ENCODE results near the gene XYLT1.

XYLT1 gene

DNA sequence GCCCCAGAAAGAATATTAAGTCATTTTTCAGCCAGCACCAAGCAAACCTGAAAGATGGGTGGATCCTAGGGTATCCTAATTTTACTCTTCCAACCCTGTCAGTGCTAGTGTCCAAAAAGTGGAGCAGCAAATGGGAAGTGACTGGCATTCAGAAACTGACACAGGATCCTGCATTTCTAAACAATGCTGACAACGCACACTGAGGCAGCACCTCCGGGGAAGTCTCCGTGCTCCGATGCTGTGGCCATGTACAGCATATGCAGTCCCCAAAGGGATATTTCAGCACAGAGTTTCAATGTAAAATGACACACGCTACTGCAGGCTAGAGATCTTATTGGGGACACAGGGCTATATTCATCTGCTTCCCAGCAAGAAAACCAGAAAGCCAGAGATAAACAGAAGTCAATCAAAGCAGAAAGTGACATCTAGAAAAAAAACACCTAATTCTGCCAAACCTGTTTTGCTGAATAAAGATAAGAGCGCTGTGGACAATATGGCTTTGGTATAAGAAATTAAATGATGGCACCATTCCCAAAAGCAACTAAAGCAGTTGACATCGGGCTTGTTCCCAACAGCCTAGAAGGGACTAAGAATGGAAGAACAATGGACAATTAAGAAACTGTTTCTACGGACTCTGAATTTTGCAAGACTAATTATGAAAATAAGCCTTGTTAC lies 17.3 kb downstream of the XYLT1 start:
- Histone ChIP-seq H3K4me1 (ENCODE audit: control insufficient read depth, low read depth, low read length) (peaks cover 5% of the 10 kb centered on the region), H3K36me3 (ENCODE audit: control insufficient read depth, low read depth, low read length) (no peaks in the 10 kb centered on the region), H3K27ac (ENCODE audit: low read length) (no peak overlapping the region), H3K27me3 (ENCODE audit: control insufficient read depth, insufficient read depth, low read length) (no peaks in the 10 kb centered on the region), H3K9me3 (ENCODE audit: control insufficient read depth, low read depth, low read length) (no peaks in the 10 kb centered on the region), H3K4me3 (ENCODE audit: low read length) (no peak overlapping the region), H3K9ac (ENCODE audit: low read length) (no peak overlapping the region)

DNA sequence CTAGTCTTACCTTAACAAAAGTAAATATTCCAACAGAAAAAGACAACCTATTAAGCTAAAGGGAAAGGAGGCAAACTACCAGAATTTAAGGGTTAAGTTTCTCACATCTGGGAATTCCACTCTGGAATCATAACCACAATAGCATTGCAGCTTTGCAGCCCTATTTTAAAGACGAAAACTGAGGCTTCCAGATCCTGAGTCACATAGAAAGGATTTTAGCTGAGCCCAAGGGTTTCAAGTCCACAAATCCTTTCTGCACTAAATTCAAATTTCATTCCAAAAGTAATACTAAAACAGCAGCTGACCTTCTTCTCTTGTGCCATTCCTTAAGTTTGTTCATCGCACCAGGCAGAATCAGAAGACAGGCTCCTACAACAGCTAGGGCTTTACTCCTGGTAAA lies 17.8 kb downstream of the XYLT1 start:
- peaks cover 5% of the 10 kb centered on the region for H3K4me1 ChIP-seq (ENCODE audit: control insufficient read depth, low read depth, low read length)
- no peaks in the 10 kb centered on the region for H3K36me3 ChIP-seq (ENCODE audit: control insufficient read depth, low read depth, low read length)

DNA sequence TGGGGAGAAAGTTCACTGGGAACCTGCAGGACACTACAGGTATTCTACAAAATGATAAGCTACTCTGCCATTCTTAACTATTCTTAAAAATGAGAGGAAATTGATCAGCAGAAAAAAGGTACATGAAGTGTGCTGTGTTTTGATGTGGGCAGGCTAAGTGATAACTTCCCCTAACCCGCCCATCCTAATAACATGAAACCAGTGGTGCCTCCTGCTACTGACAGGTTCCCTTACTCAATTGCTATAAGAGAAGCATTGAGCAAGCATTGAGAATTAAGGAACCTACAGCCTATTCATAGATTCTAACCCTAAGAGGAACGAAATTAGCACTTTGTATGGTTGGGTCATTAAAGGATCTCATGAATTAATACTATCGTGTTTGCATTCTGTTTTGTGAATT lies 18.9 kb downstream of the XYLT1 start:
- Histone ChIP-seq H3K27me3 (ENCODE audit: control insufficient read depth, insufficient read depth, low read length) (no peaks in the 10 kb centered on the region), H3K27ac (ENCODE audit: low read length) (no peak overlapping the region), H3K36me3 (ENCODE audit: control insufficient read depth, low read depth, low read length) (no peaks in the 10 kb centered on the region), H3K9ac (ENCODE audit: low read length) (no peak overlapping the region), H3K4me3 (ENCODE audit: low read length) (no peak overlapping the region), H3K4me1 (ENCODE audit: control insufficient read depth, low read depth, low read length) (peaks cover 7% of the 10 kb centered on the region), H3K9me3 (ENCODE audit: control insufficient read depth, low read depth, low read length) (no peaks in the 10 kb centered on the region)

More for the DNA sequence above, 17.8 kb downstream of the XYLT1 start:
- H3K27ac ChIP-seq (ENCODE audit: low read length), result no peak overlapping the region
- no peak overlapping the region for H3K9ac ChIP-seq (ENCODE audit: low read length)
- no peaks in the 10 kb centered on the region for H3K27me3 ChIP-seq (ENCODE audit: control insufficient read depth, insufficient read depth, low read length)
- H3K4me3 ChIP-seq (ENCODE audit: low read length), result no peak overlapping the region
- H3K9me3 ChIP-seq (ENCODE audit: control insufficient read depth, low read depth, low read length), result no peaks in the 10 kb centered on the region

DNA sequence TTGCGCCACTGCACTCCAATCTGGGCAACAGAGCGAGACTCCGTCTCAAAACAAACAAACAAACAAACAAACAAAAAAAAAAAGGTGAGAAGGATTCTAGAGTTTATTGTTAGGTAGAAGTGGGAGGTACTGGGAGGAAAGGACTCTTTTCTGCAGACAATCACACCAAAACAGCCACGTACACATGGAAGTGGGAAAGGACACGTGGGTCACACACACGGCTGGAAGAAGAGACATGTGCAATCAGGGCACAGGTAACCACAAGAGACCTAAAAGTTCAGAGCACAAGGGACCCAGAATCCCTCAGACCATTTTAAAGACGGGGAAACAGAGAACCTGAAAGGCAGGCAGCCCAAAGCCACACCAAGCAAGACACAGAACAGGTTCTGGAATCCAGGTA lies 20.5 kb downstream of the XYLT1 start:
- Histone ChIP-seq H3K9me3 (ENCODE audit: control insufficient read depth, low read depth, low read length) (no peaks in the 10 kb centered on the region), H3K27ac (ENCODE audit: low read length) (no peak overlapping the region), H3K27me3 (ENCODE audit: control insufficient read depth, insufficient read depth, low read length) (no peaks in the 10 kb centered on the region), H3K9ac (ENCODE audit: low read length) (no peak overlapping the region), H3K4me1 (ENCODE audit: control insufficient read depth, low read depth, low read length) (peaks cover 20% of the 10 kb centered on the region), H3K4me3 (ENCODE audit: low read length) (no peak overlapping the region), H3K36me3 (ENCODE audit: control insufficient read depth, low read depth, low read length) (no peaks in the 10 kb centered on the region)

DNA sequence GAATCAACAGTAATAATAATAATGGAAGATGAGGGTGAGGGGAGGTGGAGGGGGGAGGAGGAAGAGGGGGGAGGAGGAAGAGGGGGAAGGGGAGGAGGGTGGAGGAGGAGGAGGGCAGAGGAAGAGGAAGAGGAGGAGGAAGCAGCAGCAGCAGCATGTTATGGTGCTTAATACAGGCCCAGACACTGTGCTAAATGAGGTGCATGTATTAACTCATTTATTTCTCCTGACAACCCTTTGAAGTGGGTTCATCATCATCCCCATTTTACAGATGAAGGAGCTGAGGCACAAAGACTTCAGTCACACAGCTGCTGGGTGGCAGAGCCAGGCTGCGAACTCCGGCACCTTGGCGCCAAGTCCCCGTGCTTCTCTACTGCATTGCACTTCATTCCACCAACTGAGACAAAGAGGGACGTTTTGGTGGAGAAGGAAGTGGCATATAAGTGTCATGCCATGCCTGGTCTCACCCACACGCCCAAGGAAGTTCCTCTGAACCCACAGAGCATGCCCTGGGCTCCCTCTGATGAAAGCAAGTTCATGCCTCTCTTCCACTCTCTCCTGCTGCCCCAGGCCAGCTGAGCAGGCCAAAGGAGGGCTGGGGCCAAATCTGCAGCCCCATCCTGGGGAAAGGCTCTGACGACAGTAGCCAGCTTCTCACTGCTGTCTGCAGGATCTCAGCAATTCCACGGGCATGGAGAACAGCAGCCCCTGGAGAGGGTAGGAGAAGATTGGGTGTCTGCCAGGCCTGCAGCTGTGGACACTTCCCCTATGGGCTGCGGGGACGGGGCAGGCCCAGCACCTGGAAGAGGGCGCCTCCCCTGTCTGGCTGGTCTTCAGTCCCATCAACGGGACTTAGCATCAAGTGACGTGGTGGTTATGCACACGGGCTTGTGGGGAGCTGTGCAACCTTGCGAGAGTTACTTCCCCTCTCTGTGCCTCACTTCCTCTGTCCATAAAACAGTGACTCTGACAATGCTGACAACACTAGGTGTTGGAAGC lies 21.8 kb downstream of the XYLT1 start:
- Histone ChIP-seq H3K36me3 (ENCODE audit: control insufficient read depth, low read depth, low read length) (no peaks in the 10 kb centered on the region), H3K27me3 (ENCODE audit: control insufficient read depth, insufficient read depth, low read length) (no peaks in the 10 kb centered on the region), H3K27ac (ENCODE audit: low read length) (no peak overlapping the region), H3K9ac (ENCODE audit: low read length) (no peak overlapping the region), H3K4me3 (ENCODE audit: low read length) (no peak overlapping the region), H3K9me3 (ENCODE audit: control insufficient read depth, low read depth, low read length) (no peaks in the 10 kb centered on the region), H3K4me1 (ENCODE audit: control insufficient read depth, low read depth, low read length) (peaks cover 22% of the 10 kb centered on the region)

DNA sequence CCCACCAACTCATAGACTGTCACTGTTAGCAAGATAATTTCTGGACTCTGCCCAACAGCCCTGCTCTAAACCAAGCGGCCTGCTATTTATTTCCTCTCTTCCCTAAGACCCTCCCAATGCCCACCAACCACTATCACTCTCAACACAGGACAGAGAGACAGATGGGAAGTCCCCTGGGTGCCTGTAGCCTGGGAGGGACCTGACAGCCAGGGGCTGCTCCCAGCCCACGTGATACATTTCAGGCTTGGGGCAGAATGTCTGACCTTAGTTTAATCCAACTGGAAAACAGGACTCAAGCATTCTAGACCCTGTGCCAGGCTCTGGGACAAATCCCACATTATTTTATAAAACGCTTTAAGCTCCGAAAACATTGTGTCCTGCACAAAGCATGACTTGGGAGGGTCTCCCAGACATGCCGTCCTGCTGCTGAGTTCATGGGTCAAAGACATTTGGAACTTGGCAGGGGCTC lies 23.6 kb downstream of the XYLT1 start:
- no peaks in the 10 kb centered on the region for H3K27me3 ChIP-seq (ENCODE audit: control insufficient read depth, insufficient read depth, low read length)
- H3K9ac ChIP-seq (ENCODE audit: low read length), result no peak overlapping the region
- H3K27ac ChIP-seq (ENCODE audit: low read length), result no peak overlapping the region
- no peaks in the 10 kb centered on the region for H3K9me3 ChIP-seq (ENCODE audit: control insufficient read depth, low read depth, low read length)
- H3K4me1 ChIP-seq (ENCODE audit: control insufficient read depth, low read depth, low read length), result peaks cover 22% of the 10 kb centered on the region
- no peaks in the 10 kb centered on the region for H3K36me3 ChIP-seq (ENCODE audit: control insufficient read depth, low read depth, low read length)
- no peak overlapping the region for H3K4me3 ChIP-seq (ENCODE audit: low read length)

DNA sequence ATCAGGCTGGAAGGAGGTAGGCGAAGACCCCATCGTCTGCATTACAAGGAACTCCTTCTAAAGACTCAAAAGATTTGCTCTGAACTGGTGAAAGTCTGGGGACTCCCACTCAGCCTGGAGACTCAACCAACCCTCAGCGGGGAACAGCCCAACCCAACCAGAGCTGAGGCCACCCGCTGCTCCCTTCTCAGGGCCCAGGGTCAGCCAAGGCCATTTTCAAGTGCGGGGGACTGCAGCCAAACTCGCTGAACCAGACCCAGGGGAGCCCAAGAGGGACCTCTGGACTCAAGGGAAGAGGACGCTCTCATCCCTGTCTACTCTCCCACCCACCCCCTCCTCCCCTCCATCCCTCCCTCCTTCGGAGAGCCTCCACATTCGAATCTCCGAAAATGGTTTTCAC lies 24.1 kb downstream of the XYLT1 start:
- Histone ChIP-seq H3K27me3 (ENCODE audit: control insufficient read depth, insufficient read depth, low read length) (no peaks in the 10 kb centered on the region), H3K9ac (ENCODE audit: low read length) (no peak overlapping the region), H3K27ac (ENCODE audit: low read length) (no peak overlapping the region), H3K4me3 (ENCODE audit: low read length) (no peak overlapping the region), H3K36me3 (ENCODE audit: control insufficient read depth, low read depth, low read length) (no peaks in the 10 kb centered on the region), H3K4me1 (ENCODE audit: control insufficient read depth, low read depth, low read length) (peaks cover 22% of the 10 kb centered on the region), H3K9me3 (ENCODE audit: control insufficient read depth, low read depth, low read length) (no peaks in the 10 kb centered on the region)

DNA sequence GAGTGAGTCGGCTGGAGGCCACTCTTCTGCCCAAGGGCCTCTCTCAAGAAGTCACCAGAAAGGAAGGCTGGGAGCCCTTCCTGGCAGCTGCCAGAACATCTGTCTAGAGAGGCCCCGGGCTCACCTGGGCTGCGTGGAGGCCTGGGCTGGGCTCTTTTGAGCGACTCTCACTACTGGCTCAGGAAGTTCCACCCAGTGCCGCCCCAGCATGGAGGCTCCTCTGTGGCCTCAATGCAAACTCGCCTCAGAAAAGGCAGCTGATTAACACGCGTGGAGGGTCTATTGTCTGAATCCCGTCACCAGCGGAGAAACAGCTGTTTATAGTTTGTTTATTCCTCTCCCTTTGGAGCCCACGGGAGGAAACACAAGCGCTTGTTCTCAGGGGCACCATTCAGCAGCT lies 25.3 kb downstream of the XYLT1 start:
- H3K4me3 ChIP-seq (ENCODE audit: low read length), result no peak overlapping the region
- H3K36me3 ChIP-seq (ENCODE audit: control insufficient read depth, low read depth, low read length), result no peaks in the 10 kb centered on the region
- H3K27me3 ChIP-seq (ENCODE audit: control insufficient read depth, insufficient read depth, low read length), result no peaks in the 10 kb centered on the region
- no peaks in the 10 kb centered on the region for H3K9me3 ChIP-seq (ENCODE audit: control insufficient read depth, low read depth, low read length)
- no peak overlapping the region for H3K9ac ChIP-seq (ENCODE audit: low read length)
- H3K27ac ChIP-seq (ENCODE audit: low read length), result no peak overlapping the region
- H3K4me1 ChIP-seq (ENCODE audit: control insufficient read depth, low read depth, low read length), result peaks cover 22% of the 10 kb centered on the region

DNA sequence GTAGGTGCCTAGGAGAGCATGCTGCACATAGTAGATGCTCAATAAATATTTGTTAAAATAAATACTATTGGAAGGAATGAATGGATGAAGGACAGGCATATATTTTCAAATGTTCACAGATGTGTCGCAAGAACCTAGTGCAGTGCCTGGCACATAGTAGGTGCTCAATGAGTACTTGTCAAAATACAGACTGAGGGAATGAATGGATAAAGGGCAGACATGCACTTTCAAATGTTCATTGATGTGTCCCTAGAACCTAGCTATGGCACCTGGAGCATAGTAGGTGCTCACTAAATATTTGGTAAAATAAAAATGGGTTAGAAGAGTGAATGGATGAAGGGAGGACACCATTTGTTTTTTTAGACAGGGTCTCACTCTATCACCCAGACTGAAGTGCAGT lies 26.1 kb downstream of the XYLT1 start:
- Histone ChIP-seq H3K4me3 (ENCODE audit: low read length) (no peak overlapping the region), H3K4me1 (ENCODE audit: control insufficient read depth, low read depth, low read length) (peaks cover 22% of the 10 kb centered on the region), H3K36me3 (ENCODE audit: control insufficient read depth, low read depth, low read length) (no peaks in the 10 kb centered on the region), H3K27me3 (ENCODE audit: control insufficient read depth, insufficient read depth, low read length) (no peaks in the 10 kb centered on the region), H3K9ac (ENCODE audit: low read length) (no peak overlapping the region), H3K27ac (ENCODE audit: low read length) (no peak overlapping the region), H3K9me3 (ENCODE audit: control insufficient read depth, low read depth, low read length) (no peaks in the 10 kb centered on the region)

DNA sequence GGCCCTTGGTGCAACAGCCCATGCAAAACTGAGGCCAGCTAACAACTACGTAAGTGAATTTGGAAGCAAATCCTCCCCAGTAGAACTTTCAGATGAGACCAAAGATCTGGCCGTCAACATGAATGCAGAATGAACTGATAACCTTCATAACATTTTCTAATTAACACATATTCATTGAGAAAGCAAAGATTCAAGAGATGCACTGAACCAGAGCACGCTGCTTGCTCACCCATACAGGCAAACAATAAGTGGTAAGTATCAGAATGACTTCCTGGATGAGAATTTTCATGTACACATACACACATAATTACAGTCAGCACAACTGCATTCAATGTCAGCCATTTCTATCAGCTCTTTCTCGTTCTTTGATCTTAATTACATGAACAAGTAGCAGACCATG lies 30.6 kb downstream of the XYLT1 start:
- H3K27ac ChIP-seq (ENCODE audit: low read length), result no peak overlapping the region
- H3K4me3 ChIP-seq (ENCODE audit: low read length), result no peak overlapping the region
- H3K27me3 ChIP-seq (ENCODE audit: control insufficient read depth, insufficient read depth, low read length), result no peaks in the 10 kb centered on the region
- H3K36me3 ChIP-seq (ENCODE audit: control insufficient read depth, low read depth, low read length), result no peaks in the 10 kb centered on the region
- H3K9ac ChIP-seq (ENCODE audit: low read length), result no peak overlapping the region
- peaks cover under 1% of the 10 kb centered on the region for H3K4me1 ChIP-seq (ENCODE audit: control insufficient read depth, low read depth, low read length)
- H3K9me3 ChIP-seq (ENCODE audit: control insufficient read depth, low read depth, low read length), result no peaks in the 10 kb centered on the region

DNA sequence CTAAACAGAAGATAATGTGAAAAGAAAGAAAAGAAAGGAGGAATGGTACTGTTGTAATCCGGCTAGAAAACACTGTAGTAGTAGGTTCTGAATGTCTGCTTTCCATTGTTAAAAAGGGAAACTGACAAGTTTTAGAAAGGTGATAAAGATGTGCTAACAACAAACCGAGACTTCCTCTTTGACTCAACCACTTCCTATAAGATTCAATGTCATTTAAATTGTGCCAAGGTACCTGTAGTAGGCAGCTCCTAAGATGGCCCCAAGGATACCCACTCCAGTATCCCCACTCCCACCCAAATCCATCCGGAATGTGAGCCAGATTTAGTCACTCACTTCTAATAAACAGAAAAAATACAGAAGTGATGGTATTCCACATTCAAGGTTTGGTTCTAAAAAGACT lies 31.2 kb downstream of the XYLT1 start:
- H3K27me3 ChIP-seq (ENCODE audit: control insufficient read depth, insufficient read depth, low read length), result no peaks in the 10 kb centered on the region
- no peak overlapping the region for H3K9ac ChIP-seq (ENCODE audit: low read length)
- no peaks in the 10 kb centered on the region for H3K9me3 ChIP-seq (ENCODE audit: control insufficient read depth, low read depth, low read length)
- no peaks in the 10 kb centered on the region for H3K4me1 ChIP-seq (ENCODE audit: control insufficient read depth, low read depth, low read length)
- H3K36me3 ChIP-seq (ENCODE audit: control insufficient read depth, low read depth, low read length), result no peaks in the 10 kb centered on the region
- no peak overlapping the region for H3K4me3 ChIP-seq (ENCODE audit: low read length)
- no peak overlapping the region for H3K27ac ChIP-seq (ENCODE audit: low read length)

Measured in iPS-18a (cell line).